ENCODE data around the gene EEF1G. TPM values are rescaled to one million over a fixed set of nuclear protein-coding genes. Genes with fewer than 3 reads are reported as not detected.

Gene EEF1G
- total and polyA plus RNA-seq, 7 donors: 1,344 to 2,108 (median 1,779) TPM

DNA sequence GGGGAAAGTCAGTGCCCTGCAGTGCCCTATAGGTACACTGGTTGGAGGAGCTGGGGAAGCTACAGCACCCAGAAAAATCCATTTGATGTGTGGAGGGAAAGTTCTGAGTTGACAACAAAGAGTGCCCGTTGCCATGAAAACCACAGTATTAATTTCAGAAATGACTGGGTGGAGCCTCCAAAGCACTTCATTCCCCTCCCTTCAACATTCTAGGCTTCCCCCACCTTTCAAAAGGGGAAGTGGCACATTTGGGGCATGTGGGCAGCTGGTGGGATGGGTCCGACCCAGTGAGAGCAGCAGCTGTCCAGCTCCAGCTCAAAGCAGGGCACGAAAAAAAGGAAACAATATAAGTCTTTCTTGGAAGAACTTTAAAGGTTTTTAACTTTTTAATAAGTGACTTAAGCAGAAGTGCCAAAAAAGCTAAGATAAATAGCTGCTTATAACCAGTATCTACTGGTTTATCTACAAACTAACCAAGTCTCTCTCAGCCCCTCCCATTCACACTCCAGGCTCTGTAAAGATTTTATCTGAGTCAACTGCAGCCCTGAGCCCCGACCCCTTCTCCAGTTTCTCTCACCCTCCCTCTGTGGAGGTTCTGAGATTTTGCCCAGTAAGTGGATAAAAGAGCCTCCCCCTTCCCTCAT lies 18.1 kb downstream of the EEF1G start:
- WGBS, 2 donors: 7 to 8% methylated on average over 4 of the region's 4 CpGs
- intact Hi-C loops (cut with DNase I): no loop called here
- peak in 1 of 4 donors; percentile 8 for TF ChIP-seq POLR2AphosphoS5 (IDR thresholded peaks at IDR 0.05)
- no peak for TF ChIP-seq EP300 (IDR thresholded peaks at IDR 0.05)
- Histone ChIP-seq H3K9me3 (no peaks in the 10 kb centered on the region), H3K27me3 (no peaks in the 10 kb centered on the region), H3K27ac (peak overlapping the region; percentile 92 to 100 (median 96)), H3K4me1 (peaks cover 0 to 88% (median 82%) of the 10 kb centered on the region in 4 donors), H3K36me3 (peaks cover 8 to 28% (median 16%) of the 10 kb centered on the region in 4 donors), H3K4me3 (peak overlapping the region in 1 of 4 donors; percentile 13)
- peak; percentile 76 for DNase-seq

DNA sequence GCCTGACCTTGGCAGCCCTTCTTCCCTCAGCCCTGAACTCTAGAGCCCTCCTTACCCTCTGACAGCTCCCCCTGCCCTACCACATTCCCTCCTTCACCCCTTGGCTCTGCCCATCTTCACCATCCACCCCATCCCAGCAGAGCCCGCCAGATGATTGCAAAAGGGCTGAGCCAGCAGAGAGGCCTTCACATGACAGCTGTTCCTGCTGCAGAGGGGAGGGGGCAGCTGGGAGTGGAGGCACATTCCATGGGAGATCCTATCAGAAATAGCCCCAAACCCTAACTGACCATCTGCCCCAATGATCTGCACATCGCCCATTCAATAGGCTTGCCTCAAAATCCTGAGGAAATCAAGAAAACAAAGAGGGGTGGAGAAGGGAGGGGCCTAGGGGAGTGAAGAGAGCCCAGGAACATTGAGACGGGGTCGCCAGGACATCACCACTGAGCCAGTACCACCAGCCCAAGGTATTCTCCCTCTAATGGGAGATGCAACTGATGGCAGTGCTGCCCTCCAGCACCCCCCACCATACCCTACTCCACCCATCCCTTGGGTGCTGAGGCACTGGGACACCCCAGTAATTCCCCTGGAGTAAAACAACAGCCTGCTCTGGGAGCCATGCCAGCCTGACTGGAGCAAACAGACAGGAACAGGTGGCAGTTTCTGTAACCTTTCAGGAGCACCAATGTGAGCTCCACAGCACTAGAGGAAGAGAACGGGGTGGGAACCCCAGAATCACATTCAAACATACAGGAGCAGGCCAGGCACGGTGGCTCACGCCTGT lies 19.1 kb downstream of the EEF1G start:
- Histone ChIP-seq H3K4me1 (peaks cover 0 to 79% (median 73%) of the 10 kb centered on the region in 4 donors), H3K27me3 (no peaks in the 10 kb centered on the region), H3K27ac (peak overlapping the region; percentile 92 to 100 (median 96)), H3K4me3 (no peak overlapping the region), H3K36me3 (peaks cover 8 to 22% (median 12%) of the 10 kb centered on the region in 4 donors), H3K9me3 (no peaks in the 10 kb centered on the region)
- 35 to 62% methylated on average over 7 of the region's 7 CpGs for WGBS, 2 donors
- TF ChIP-seq POLR2AphosphoS5 (IDR thresholded peaks at IDR 0.05) (no peak), POLR2A (IDR thresholded peaks at IDR 0.05) (no peak), EP300 (IDR thresholded peaks at IDR 0.05) (no peak)
- TF ChIP-seq, protein P1, sequence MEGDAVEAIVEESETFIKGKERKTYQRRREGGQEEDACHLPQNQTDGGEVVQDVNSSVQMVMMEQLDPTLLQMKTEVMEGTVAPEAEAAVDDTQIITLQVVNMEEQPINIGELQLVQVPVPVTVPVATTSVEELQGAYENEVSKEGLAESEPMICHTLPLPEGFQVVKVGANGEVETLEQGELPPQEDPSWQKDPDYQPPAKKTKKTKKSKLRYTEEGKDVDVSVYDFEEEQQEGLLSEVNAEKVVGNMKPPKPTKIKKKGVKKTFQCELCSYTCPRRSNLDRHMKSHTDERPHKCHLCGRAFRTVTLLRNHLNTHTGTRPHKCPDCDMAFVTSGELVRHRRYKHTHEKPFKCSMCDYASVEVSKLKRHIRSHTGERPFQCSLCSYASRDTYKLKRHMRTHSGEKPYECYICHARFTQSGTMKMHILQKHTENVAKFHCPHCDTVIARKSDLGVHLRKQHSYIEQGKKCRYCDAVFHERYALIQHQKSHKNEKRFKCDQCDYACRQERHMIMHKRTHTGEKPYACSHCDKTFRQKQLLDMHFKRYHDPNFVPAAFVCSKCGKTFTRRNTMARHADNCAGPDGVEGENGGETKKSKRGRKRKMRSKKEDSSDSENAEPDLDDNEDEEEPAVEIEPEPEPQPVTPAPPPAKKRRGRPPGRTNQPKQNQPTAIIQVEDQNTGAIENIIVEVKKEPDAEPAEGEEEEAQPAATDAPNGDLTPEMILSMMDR (IDR thresholded peaks at IDR 0.05): no peak
- intact Hi-C loops (cut with DNase I): loop anchor here (5.0 kb wide), 1 partner anchor 48 kb away; the partner anchor contains the start of gene MTA2
- peak; percentile 72 for DNase-seq

DNA sequence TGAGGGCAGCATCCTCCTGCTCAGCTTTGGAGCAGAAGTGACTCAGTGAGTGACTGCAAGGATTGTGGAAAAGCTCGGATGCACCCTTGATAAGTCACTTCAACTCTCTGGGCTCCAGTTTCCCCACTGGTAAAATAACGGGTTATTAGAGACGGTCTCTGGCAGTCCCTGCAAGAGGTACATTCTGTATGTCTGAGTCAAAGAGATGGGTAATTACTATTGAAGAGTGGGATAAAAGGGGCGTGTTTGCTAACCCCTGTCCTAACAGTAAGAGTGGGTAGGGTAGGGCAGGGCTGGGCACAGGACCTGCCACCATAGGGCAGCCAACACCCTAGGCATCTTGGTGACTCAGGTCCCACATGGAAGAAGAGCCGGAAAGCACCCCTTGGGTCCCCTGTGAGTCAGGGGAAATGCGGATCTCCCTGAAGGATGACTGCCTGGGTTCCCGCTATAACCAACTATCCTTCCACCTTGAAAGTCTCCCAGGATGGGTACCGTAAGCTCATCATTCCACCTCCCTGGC lies 19.8 kb downstream of the EEF1G start:
- DNase-seq: no peak
- Histone ChIP-seq H3K36me3 (peaks cover 1 to 15% (median 6%) of the 10 kb centered on the region in 4 donors), H3K27ac (peak overlapping the region; percentile 92 to 100 (median 96)), H3K9me3 (no peaks in the 10 kb centered on the region), H3K4me1 (peaks cover 0 to 80% (median 78%) of the 10 kb centered on the region in 4 donors), H3K27me3 (no peaks in the 10 kb centered on the region), H3K4me3 (peak overlapping the region in 3 of 4 donors; percentile 17 to 29 (median 25))
- intact Hi-C loops (cut with DNase I): loop anchor here (5.0 kb wide), 1 partner anchor 48 kb away; the partner anchor contains the start of gene MTA2
- WGBS, 2 donors: 54 to 73% methylated on average over 8 of the region's 8 CpGs
- TF ChIP-seq, protein P1 (IDR thresholded peaks at IDR 0.05): no peak
- TF ChIP-seq POLR2AphosphoS5 (IDR thresholded peaks at IDR 0.05): no peak

DNA sequence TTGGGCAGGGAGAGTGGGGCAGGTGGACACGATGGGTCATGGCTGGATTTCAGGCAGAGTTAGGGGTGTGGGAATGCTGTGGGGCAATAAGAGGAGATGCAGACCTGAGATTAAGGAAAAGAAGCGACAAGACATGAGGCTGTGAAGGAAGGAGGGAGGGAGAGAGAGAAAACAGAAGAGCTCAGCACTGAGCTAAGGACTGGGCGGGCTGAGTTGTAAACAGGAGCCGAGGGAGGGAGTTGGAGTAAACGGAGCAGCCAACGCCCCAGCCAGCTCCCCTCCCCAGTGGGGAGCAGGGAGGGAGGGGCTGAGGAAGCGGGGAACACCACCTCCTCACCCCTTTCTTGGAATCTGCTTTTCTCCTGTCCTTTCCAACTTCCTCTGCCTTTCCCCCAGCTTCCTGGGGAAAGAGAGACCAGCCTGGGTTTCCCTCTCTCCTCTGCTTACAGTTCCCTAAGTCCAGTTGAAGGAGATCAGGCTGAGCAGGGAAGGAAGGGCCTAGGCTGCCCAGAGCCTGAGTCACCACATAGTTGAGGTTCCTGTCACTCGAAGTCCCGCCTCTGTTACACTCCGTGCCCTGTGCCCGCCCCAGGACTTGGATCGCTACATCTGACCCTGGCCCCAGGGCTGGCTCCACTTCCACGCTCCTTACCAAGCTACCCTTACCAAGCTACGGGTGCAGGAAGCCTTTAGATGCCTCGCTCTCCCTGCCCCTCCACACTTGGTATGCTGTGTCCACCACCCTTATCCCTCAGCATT lies 20.4 kb downstream of the EEF1G start:
- intact Hi-C loops (cut with DNase I): loop anchor here (5.0 kb wide), 1 partner anchor 49 kb away; the partner anchor contains the start of gene MTA2
- H3K27me3 ChIP-seq: no peaks in the 10 kb centered on the region
- H3K4me3 ChIP-seq: peak overlapping the region in 3 of 4 donors; percentile 17 to 29 (median 25)
- peak overlapping the region; percentile 92 to 100 (median 96) for H3K27ac ChIP-seq
- peaks cover 0 to 86% (median 84%) of the 10 kb centered on the region in 4 donors for H3K4me1 ChIP-seq
- 5 to 18% methylated on average over 15 of the region's 15 CpGs for WGBS, 2 donors
- DNase-seq: peak; percentile 95
- peaks cover 0 to 9% (median under 1%) of the 10 kb centered on the region in 4 donors for H3K36me3 ChIP-seq
- H3K9me3 ChIP-seq: no peaks in the 10 kb centered on the region
- peak; percentile 13 to 63 for TF ChIP-seq POLR2A (IDR thresholded peaks at IDR 0.05)
- TF ChIP-seq POLR2AphosphoS5 (IDR thresholded peaks at IDR 0.05): peak in 3 of 4 donors; percentile 82 to 85 (median 83)
- TF ChIP-seq, protein P1 (IDR thresholded peaks at IDR 0.05): no peak
- TF ChIP-seq EP300 (IDR thresholded peaks at IDR 0.05): peak in 1 of 4 donors; percentile 43

Measured in sigmoid colon (tissue), 7 donors.